GM18858 (cell line): Measurements from ENCODE around the gene UGT1A5.

Experiments used
- ATAC-seq: cut with Tn5 transposase; IDR thresholded peaks from one replicate; pipeline ENCODE4 v1.9.1; 2021; ENCODE audit not compliant: unreplicated experiment

UGT1A5 gene

DNA sequence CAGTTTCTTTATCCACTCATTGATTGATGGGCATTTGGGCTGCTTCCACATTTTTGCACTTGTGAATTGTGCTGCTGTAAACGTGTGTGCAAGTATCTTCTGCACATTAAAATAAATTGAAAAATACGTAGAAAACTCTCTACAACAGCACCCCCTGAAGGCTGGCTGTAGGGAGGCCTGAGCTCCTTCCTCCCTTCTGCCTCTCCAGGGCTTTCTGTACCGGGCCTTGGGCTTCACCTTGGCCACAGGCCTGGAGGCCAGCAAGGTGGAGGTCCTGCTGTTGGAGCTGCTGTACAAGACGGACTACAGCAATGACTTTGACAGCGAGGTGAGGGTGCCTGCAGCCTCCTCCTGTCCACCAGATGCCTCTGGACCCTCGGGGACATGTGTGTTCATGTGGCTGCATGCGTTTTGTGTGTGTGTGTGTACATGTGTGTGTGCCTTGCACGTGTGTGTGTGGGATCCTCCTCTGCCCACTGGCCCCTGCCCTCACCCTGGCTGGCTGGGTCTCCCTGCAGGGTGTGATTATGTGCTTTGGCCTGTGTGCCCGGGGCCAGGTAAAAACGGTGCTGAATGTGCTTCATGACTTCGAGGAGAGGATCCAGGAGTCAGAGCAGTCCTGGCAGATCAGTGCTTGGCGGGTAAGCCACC is 94.6 kb downstream of the UGT1A5 start:
- no peak for ATAC-seq

DNA sequence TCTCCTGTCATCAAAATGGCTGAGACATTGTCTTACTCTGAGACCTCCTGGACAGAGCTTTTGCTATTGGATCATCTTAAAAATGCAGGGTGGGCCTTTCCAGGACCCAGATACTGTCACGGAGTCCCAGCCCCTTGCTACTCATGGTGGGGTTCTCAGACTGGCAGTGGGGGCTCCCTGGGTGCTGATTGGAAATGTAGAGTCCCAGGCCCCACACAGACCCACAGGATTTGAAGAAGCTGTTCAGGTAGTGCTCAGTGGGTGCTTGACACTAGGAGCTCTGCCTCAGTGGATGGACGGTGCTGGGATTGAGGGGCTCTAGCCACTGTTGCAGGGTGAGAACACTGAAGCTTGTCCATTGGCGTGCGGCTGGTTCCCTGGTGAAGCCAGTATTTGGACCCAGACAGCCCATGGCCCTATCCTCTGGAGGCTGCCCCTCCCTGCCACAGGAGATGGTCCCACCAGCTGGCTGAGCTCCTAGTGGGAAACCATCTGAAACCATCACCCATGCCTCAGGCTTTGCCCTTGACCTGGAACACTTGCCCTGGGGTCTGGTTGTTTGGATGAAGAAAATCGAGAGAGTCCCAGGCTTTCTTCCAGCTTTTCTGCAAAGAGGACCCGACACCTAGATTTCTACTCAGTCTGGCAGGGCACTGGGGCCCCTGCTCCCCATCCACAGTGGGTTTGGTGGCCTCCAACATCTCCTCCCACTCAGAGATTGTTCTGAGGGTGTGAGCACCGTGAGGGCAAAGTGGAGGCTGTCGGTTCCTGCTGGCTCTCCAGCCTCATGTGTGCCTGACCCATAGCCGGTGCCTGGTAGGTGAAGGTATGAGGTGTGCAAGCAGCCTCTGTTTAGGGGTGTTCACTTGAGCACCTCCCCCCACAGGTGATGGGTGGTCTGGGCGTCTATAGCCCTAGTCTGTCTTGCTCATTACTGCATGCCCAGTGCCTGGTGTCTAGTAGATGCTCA is 95.5 kb downstream of the UGT1A5 start:
- no peak for ATAC-seq

DNA sequence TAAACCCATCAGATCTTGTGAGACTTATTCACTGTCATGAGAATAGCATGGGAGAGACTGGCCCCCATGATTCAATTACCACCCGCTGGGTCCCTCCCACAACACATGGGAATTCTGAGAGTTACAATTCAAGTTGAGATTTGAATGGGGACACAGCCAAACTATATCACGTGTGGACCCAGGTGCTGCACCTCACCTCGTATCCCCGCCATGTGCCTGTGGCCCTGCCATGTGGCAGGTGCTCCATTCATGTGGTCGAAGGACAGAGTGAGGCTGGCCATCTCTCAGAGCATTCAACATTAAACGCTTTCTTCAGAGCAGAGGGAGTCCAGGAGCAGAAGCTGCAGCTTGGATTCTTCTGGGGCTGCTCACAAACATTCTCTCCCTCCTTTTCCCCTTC is 97.7 kb downstream of the UGT1A5 start:
- no peak for ATAC-seq

DNA sequence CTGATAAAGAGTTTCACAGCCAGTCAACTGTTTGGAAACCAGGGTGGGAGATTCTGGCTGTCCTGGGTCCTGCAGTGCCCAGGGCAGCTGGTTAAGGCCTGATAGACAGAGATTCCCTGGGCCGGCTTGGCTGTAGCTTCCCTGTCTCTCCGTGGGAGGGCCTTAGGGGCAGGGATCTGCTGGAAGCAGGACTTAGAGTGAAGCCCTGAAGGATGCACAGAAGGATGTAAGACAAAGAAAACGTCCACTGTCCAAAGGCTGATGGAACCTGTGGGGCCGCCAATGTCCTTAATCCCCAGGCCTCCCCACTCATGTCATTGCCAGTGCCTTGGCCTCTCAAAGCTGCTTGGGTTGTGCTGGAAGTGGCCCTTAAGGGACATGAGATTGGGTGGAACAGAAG is 98.4 kb downstream of the UGT1A5 start:
- ATAC-seq: no peak

DNA sequence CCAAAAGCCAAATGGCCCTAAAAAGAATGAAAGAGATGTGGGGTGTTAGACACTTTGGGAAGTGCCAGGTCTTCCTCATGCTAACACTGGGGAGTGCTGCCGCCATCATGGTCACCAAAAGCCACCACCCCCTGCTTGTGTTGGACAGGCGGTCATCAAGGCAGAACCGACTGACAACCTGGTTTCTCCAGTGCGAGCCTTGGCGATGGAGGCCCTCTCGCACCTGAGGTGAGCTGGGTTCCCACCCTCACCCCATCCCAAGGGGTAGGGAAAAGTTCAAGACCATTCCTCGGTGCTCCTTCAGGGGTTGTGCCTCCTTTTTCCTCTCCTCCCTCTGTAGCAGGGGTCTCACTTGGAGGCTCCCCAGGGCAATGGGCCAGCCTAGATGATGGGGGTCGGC is 99.0 kb downstream of the UGT1A5 start:
- ATAC-seq: no peak

DNA sequence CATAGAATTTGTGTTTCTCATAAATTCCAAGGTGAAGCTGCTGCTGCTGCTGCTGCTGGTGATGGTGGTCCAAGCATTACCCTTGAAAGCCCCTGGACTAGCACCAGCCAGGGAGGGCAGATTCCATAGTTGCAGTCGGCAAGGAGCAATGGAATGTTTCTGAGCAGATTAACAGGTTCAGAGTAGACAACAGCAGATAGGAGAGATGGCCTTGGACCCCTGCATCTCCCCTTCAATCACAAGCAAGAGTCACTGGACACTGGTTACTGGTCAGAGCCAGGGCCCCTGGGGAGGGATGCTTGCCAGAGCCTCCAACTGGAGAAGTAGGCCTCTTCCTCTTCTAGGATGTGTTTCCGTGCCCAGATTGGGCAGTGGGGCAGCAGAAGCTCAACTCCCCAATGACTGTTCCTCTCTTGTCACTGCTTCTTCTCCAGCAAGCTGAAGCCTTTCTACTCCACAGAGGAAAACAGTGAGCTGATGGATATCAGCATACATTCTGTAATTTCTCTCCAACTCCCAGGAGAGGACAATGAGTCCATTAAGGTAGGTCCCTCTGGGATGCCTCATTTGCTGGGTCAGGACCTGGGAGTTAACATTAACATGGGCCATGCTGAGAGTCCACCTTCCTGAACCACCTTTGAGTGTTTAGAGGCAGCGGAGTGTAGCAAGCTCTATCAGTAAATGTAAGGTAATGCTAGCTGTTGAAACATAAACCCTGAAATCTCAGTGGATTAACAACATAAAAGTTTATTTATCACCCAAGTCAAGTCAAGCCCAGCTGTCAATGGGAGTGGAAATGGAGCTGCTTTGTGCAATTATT is 100.7 kb downstream of the UGT1A5 start:
- no peak for ATAC-seq

DNA sequence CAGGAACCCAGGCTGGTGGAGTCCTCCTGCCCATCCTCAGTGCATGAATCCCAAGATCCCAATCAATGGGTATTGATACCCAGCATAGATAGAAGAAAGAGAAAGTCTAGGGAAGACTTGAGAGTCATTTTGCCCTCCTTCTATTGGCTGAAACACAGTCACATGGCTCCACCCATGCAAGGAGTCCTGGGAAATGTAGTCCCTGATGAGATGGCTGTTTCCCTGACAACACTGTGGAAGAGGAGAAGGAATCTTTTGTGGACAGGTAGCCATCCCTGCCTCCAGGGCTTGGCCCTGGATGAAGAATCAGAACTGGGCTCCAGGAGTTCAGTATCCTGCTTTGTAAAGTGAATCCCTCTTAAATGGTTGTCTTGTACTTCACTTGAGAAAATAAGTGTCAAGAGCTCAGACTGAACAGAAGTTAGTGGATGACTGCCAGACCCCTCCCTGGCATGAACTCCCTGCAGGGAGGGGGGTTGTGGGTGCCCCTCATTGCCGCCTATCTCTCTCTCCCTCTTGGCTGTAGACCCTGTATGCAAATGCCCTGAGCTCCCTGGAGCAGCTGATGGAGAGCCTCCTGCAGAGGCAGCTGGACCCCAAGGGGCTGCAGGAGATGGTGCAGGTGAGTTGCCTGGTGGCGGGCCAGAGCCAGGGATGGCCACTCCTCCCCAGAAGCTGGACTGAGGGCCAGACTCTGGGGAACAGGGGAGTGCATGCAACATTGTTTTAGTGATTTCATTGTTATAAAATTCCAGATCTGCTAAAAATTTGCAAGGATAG is 101.5 kb downstream of the UGT1A5 start:
- ATAC-seq: no peak

DNA sequence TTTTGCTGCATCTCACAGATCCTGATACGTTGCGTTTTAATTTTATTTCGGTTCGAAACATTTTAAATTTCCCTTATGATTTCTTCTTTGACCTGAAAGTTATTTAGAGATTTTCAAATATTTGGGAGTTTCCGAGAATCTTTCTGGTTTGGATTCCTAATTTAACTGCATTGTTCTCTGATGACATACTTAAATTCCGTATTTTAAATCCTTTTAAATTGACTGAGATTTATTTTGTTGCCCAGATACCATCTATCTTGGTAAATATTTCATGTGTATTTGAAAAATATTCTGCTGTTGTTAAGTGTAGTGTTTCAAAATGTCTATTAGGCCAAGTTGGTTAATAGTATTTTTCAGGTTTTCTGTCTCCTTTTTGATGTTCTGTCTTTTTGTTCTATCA is 103.2 kb downstream of the UGT1A5 start:
- ATAC-seq: no peak

DNA sequence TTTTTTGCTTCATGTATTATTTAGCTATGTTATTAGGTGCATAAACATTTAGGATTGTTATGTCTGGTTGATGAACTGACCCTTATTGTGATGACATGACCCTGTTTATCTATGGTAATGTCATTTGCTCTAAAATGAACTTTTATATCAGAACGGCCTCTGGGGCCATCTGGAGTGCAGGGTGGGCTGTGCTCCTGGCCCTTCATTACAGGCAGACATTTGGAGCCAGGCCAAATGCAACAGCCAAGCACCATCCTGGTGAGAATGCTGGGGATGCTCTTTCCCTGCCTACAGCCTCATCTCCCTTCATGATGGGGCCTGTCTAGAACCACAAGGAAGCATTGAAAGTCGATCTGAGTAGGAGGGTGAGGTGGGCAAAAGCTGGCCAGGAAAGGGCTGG is 103.6 kb downstream of the UGT1A5 start:
- ATAC-seq: no peak

DNA sequence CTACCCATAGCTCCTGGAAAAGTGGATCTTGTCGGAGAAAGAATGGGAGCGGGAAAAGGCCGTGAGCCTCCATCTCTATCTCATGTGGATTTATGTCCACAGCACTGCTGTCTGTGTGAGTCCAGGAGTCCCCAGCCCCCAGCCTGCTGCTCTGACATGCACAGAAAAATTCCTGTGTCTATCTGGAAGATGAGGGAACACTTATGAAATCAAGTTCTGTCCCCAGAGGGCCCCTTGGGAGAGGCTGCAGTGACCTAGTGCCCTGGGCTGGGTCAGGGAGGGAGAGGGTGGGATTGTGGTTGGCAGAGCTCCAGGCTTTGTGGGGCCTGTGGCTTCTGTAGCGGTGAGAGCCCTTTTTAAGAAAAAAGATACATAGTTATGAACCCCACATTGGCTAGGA is 104.1 kb downstream of the UGT1A5 start:
- no peak for ATAC-seq

DNA sequence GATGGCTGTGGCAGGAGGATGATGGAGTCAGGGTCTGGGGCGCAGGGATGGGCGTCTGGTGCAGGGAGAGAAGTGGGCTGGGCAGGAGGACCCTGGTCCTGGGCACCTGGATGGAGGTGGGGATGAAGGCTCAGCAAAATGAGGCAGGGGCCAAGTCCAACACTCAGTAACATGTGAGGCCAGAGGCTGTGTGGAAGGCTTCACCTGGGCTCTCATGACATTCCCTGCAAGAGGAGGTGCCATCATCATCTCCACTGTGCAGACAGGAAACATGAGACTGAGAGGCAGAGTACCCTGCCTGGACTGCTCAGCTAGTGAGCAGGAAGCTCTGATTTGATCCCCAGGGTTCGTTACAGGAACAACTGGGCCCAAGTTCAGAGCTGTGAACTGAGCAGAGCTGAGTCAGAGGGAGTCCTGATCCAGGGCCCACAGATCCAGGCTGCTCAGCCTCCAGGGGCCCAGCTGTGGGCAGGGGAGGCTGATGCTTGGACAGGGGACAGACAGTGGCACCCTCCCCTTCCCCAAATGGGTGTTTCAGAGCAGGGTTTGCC is 104.7 kb downstream of the UGT1A5 start:
- ATAC-seq: no peak

DNA sequence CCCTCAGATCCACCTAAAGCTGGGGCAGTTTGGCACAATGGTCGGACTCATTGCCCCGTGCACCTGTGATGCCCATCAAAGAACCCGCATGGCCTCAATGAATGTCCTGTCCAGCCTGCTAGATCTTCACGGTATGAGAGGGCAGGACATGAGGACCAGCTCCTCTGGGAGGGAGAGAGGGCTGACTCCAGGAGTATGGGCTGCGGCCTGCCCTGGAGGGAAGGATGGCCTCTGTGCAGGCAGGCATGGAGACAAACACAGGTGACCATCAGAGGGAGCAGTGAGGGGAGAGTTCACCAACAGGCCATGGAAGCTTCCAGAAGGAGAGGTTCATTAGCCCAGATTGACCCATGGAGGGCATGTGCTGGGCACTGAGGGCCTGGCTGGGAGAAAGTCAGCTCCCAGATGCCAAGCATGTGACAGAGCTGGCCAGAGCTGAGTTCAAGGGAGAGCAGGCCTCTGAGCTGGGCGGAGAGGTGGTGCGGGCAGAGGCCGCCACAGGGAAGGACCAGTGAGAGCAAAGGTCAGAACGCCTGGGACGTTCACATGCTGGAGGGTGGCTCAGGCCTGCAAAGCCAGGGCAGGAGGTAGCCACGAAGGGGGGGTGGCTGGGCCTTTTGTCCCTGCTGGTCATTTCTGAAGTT is 105.4 kb downstream of the UGT1A5 start:
- no peak for ATAC-seq

DNA sequence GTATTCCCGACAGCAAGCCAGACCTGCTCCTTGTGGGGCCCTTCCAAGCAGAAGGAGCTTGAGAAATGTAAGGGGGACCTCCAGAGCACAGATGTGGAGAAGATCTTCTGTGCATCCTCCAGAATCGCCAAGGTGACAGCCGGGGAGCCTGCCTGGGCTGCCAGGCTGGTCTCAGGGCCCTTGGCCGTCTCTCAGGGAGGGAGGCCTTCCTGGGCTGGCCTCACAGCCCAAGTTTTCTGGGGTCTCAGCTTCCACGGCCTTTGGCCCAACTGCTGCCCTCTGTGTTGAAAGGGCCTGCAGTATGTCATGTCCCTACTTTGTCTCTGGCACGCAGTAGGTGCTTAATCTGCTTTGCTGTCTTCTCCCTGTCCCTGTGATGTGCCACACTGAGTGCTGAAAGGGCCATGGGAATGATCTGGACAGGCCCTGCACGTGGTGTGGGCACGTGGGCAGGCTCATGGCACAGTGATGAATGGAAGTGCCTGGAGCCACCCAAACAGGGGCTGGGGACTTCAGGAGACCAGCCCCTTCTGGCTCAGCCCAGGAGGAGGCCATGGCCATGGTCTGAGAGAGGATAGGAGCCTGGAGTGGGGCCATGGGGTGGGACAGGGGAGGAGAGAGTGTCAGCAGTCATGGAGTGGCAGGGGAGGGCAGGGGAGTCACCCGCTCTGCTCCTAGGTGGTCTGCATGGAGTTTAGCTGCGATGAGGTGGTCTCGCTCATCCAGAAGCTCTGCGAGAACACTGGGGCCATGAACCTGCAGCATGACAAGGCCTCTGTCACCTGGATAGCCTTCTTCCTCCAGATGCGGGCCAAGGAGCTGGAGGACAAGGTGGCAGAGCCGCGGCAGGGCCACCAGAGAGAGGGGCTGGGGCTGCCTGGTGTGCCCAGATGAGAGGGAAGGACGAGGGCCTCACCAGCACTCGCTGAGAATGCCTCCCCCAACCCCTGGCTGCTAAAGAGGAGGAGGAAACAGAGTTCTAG is 106.2 kb downstream of the UGT1A5 start:
- no peak for ATAC-seq

DNA sequence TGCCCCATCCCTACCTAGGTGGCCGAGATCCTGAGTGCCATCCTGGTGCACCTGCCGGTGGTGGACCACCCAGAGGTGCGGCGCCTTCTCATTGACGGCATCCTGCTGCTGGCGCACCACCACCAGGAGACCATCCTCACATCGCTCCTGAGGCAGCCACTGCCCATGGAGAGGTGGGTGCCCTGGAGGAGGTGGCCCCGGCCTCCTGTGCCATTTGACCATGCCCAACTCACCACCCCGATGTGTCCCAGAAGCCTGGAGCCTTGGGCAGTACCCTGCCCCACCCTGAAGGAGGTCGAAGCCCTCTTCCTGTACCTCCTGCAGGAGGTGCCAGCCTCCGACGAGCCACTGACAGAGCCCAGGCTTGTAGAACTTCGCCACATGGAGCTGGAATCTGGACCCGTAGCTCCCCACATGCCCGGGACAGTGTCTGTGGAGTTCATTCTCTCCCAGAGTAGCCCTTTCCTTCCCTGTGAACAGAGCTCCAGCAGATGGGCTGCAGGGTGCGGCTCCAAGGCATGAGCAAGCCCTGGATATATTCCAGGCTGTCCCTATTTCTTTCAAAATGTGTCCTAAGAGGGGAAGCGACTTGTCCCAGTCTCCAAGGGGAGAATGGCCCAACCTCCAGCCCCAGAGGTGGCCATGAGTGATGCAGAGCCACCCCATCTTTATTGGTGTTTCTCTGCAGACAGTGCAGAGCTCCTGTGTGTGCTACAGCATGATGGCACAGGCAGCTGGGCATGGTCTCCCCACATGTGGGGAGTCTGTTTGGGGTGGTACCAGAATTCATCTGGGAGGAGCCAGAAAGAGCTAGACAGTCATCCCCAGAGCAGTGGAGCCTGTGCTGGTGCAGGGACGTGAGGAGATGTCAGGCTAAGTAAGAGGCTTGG is 107.4 kb downstream of the UGT1A5 start:
- no peak for ATAC-seq

DNA sequence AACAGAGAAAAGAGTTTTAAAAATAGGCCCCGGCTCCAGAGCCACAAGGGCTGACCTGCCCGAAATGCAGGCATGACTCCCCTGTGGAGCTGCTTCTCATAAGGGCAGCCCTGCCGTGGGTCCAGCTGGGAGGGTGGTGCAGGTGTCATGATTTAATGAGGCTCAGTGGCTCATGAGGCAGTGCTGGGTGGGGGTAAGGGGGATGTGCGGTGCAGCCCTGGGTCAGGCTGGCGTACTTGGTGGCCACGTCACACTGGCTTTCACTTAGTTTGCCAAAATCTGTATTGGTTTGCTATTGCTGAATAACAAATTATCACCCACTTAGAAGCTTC is 108.0 kb downstream of the UGT1A5 start:
- no peak for ATAC-seq

DNA sequence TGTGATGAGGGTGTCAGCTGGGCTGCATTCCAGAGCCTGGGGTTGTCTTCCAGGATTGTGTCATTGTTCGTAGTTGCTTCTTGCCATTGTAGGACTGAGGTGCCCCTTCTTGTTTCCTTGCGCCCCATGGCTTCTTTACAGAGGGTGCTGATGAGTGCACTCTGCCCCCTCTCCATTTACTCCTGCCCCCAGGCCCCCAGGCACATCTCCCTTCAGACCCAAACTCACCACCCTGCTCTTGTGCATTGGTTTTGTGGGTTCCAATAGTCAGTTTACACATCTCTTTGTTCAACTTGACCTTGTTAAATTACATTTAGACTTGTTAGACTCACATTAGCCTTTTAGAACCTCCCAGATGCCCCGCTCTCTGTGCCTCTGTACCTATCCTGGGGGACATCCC is 108.5 kb downstream of the UGT1A5 start:
- no peak for ATAC-seq

DNA sequence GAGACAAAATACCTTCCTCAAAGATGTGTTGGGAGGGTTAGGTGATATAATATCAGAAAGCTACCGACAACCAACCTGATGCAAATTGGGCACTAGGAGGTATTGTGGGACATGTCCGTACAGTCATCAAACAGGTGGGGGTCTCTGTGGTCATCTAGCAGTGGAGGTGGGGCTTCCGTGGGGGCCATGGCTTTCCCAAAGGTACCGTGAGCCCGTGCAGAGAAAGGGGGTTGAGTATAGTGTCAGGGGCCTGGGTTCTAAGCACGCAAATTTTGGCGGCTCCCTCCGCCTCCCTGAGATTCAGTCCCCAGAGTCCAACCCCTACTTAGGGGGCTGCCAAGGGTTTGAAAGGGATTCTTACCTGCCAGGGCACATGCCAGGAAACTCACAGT is 109.0 kb downstream of the UGT1A5 start:
- ATAC-seq: no peak
